H9 (cell line): ENCODE data around the gene RPP14. TPM values are rescaled to one million over a fixed set of nuclear protein-coding genes. Genes with fewer than 3 reads are reported as not detected.

Experiments
- DNase-seq: peaks from one replicate; pipeline ENCODE4 v3.0.0-alpha.2; 2017
- H2AFZ ChIP-seq: one replicate; pipeline ENCODE4 v1.6.1; 2013; ENCODE audit warnings: mild to moderate bottlenecking, low read length, control low read depth, moderate library complexity
- H2AK5ac ChIP-seq: 2 replicates; pipeline ENCODE4 v1.6.1; 2013; ENCODE audit warnings: low read length, control low read depth, mixed read lengths; ENCODE audit not compliant: insufficient read length
- H2BK120ac ChIP-seq: one replicate; pipeline ENCODE4 v1.6.1; 2013; ENCODE audit warnings: low read depth, mild to moderate bottlenecking, low read length, control low read depth, inconsistent platforms; ENCODE audit not compliant: poor library complexity, severe bottlenecking
- H2BK12ac ChIP-seq: 2 replicates; pipeline ENCODE4 v1.6.1; 2013; ENCODE audit warnings: low read length, control low read depth, mixed read lengths, low read depth; ENCODE audit not compliant: insufficient read length
- H2BK15ac ChIP-seq: 2 replicates; pipeline ENCODE4 v1.6.1; 2013; ENCODE audit warnings: low read depth, low read length, control low read depth
- H2BK20ac ChIP-seq: one replicate; pipeline ENCODE4 v1.6.1; 2013; ENCODE audit warnings: low read depth, mild to moderate bottlenecking, low read length, control low read depth, inconsistent platforms; ENCODE audit not compliant: poor library complexity, severe bottlenecking
- H2BK5ac ChIP-seq: 2 replicates; pipeline ENCODE4 v1.6.1; 2013; ENCODE audit warnings: low read length, control low read depth, mixed read lengths; ENCODE audit not compliant: insufficient read length
- H3K14ac ChIP-seq: 2 replicates; pipeline ENCODE4 v1.6.1; 2013; ENCODE audit warnings: low read length, control low read depth; ENCODE audit not compliant: insufficient read depth
- H3K18ac ChIP-seq: 2 replicates; pipeline ENCODE4 v1.6.1; 2013; ENCODE audit warnings: low read depth, mild to moderate bottlenecking, mixed read lengths, low read length, control low read depth; ENCODE audit not compliant: insufficient read length
- H3K23ac ChIP-seq: 2 replicates; pipeline ENCODE4 v1.6.1; 2013; ENCODE audit warnings: low read length, control low read depth, mixed read lengths, low read depth; ENCODE audit not compliant: insufficient read length
- H3K23me2 ChIP-seq: 2 replicates; pipeline ENCODE4 v1.6.1; 2013; ENCODE audit warnings: low read depth, mild to moderate bottlenecking, mixed read lengths, low read length, control low read depth; ENCODE audit not compliant: insufficient read length, poor library complexity, severe bottlenecking
- H3K27ac ChIP-seq: 2 replicates; pipeline ENCODE4 v1.5.1; 2013; ENCODE audit warnings: low read length, control low read depth, mixed read lengths, low read depth; ENCODE audit not compliant: insufficient read length
- H3K27me3 ChIP-seq: 2 replicates; pipeline ENCODE4 v1.6.1; 2013; ENCODE audit warnings: low read length, control low read depth, inconsistent platforms; ENCODE audit not compliant: insufficient read depth
- H3K4ac ChIP-seq: 2 replicates; pipeline ENCODE4 v1.6.1; 2013; ENCODE audit warnings: low read depth, mild to moderate bottlenecking, control low read depth, inconsistent platforms, low read length, moderate library complexity
- H3K4me1 ChIP-seq: 2 replicates; pipeline ENCODE4 v1.6.1; 2013; ENCODE audit warnings: low read length, control low read depth, inconsistent platforms; ENCODE audit not compliant: insufficient read depth
- H3K4me2 ChIP-seq: 2 replicates; pipeline ENCODE4 v1.6.1; 2013; ENCODE audit warnings: low read length, control low read depth, mixed read lengths; ENCODE audit not compliant: insufficient read length, insufficient read depth
- H3K56ac ChIP-seq: 2 replicates; pipeline ENCODE4 v1.6.1; 2013; ENCODE audit warnings: low read depth, mild to moderate bottlenecking, mixed read lengths, low read length, control low read depth; ENCODE audit not compliant: insufficient read length
- H3K79me1 ChIP-seq: 2 replicates; pipeline ENCODE4 v1.6.1; 2013; ENCODE audit warnings: low read depth, mild to moderate bottlenecking, moderate library complexity, low read length, control low read depth, inconsistent platforms; ENCODE audit not compliant: insufficient read depth, poor library complexity, severe bottlenecking
- H3K79me2 ChIP-seq: 2 replicates; pipeline ENCODE4 v1.6.1; 2013; ENCODE audit warnings: low read length, control low read depth, inconsistent platforms; ENCODE audit not compliant: insufficient read depth
- H3K9ac ChIP-seq: 2 replicates; pipeline ENCODE4 v1.6.1; 2013; ENCODE audit warnings: low read length, control low read depth, mixed read lengths; ENCODE audit not compliant: insufficient read length; ENCODE audit errors: extremely low read depth
- H3K9me3 ChIP-seq: one replicate; pipeline ENCODE4 v1.6.1; 2013; ENCODE audit warnings: low read depth, low read length, inconsistent platforms; ENCODE audit not compliant: control insufficient read depth
- H3T11ph ChIP-seq: one replicate; pipeline ENCODE4 v1.6.1; 2013; ENCODE audit warnings: mild to moderate bottlenecking, low read length, control low read depth, inconsistent platforms
- H4K20me1 ChIP-seq: one replicate; pipeline ENCODE4 v1.6.1; 2013; ENCODE audit not compliant: control insufficient read depth, insufficient read length, insufficient read depth
- H4K5ac ChIP-seq: 2 replicates; pipeline ENCODE4 v1.6.1; 2013; ENCODE audit warnings: low read depth, mild to moderate bottlenecking, mixed read lengths, low read length, control low read depth; ENCODE audit not compliant: insufficient read length
- H4K8ac ChIP-seq: replicated peaks from 2 replicates; pipeline ENCODE4 v1.6.1; 2013; ENCODE audit warnings: low read length, control low read depth, mixed read lengths, low read depth; ENCODE audit not compliant: insufficient read length
- H4K91ac ChIP-seq: 2 replicates; pipeline ENCODE4 v1.6.1; 2013; ENCODE audit warnings: low read depth, mild to moderate bottlenecking, moderate library complexity, mixed read lengths, low read length, control low read depth; ENCODE audit not compliant: insufficient read length
- H3K27ac Mint-ChIP-seq, 3 experiments: 2 replicates in 2 of 3; 3 replicates in 1 of 3; pipeline ENCODE4 v1.8.0; 2020 to 2021; ENCODE audit warnings: mixed read lengths in 3 of 3, mild to moderate bottlenecking in 1 of 3, moderate library complexity in 1 of 3
- H3K27me3 Mint-ChIP-seq: 2 replicates; pipeline ENCODE4 v1.8.0; 2021; ENCODE audit warnings: low read depth, mild to moderate bottlenecking, moderate library complexity, mixed read lengths
- H3K36me3 Mint-ChIP-seq, 3 experiments: 2 replicates in 2 of 3; 3 replicates in 1 of 3; pipeline ENCODE4 v1.8.0; 2020 to 2021; ENCODE audit warnings: low read depth in 3 of 3, mixed read lengths in 3 of 3; ENCODE audit not compliant: insufficient read depth in 1 of 3
- H3K4me1 Mint-ChIP-seq, 2 experiments: 2 replicates each; pipeline ENCODE4 v1.8.0; 2020; ENCODE audit warnings: mixed read lengths in 2 of 2
- H3K4me3 Mint-ChIP-seq, 2 experiments: 2 replicates in 1 of 2; 3 replicates in 1 of 2; pipeline ENCODE4 v1.8.0; 2020 to 2021; ENCODE audit warnings: mild to moderate bottlenecking in 2 of 2, mixed read lengths in 2 of 2, moderate library complexity in 1 of 2
- H3K9me3 Mint-ChIP-seq, 2 experiments: 2 replicates in 1 of 2; 3 replicates in 1 of 2; pipeline ENCODE4 v1.8.0; 2020; ENCODE audit warnings: mild to moderate bottlenecking in 2 of 2, mixed read lengths in 2 of 2, moderate library complexity in 1 of 2
- CTCF ChIP-seq: fragments of 200-600 bp; sonication (generic); conservative IDR thresholded peaks from 3 replicates; pipeline ENCODE4 v1.8.0; 2021; ENCODE audit warnings: antibody characterized with exemption, mild to moderate bottlenecking
- WGBS: extraction: QIAGEN DNeasy Blood & Tissue Kit; methylation state at CpG from one replicate; pipeline ENCODE4 v1.1.7; 2013; ENCODE audit warnings: missing lambda C conversion rate, low lambda C conversion rate, mixed read lengths; ENCODE audit not compliant: insufficient read length; ENCODE audit errors: extremely low coverage; 5-methylcytosine and 5-hydroxymethylcytosine counted together
- total RNA-seq: library from RNA; stranded (reverse); gene quantifications from 2 replicates; pipeline ENCODE4 v1.2.1, GENCODE V29; 2021

RPP14 gene
- total RNA-seq, 1 experiment from 2014 or later: 23.9 TPM

- Histone ChIP-seq H2BK5ac (no peak overlapping the region), H3K4ac (no peak overlapping the region), H3K9ac (no peak overlapping the region), H3K18ac (no peak overlapping the region), H2AFZ (no peak overlapping the region), H4K20me1 (no peaks in the 10 kb centered on the region), H3K23me2 (no peaks in the 10 kb centered on the region), H2BK15ac (no peak overlapping the region), H3K27ac (no peak overlapping the region), H3K79me1 (no peaks in the 10 kb centered on the region), H3K9me3 (no peaks in the 10 kb centered on the region), H3T11ph (no peak overlapping the region), H4K91ac (no peak overlapping the region), H3K79me2 (no peaks in the 10 kb centered on the region), H2BK20ac (no peak overlapping the region), H3K27me3 (no peaks in the 10 kb centered on the region), H4K5ac (no peak overlapping the region), H4K8ac (no peak overlapping the region), H2AK5ac (no peak overlapping the region), H3K4me2 (no peak overlapping the region), H3K14ac (no peak overlapping the region), H2BK12ac (no peak overlapping the region), H2BK120ac (no peak overlapping the region), H3K56ac (no peak overlapping the region), H3K4me1 (no peaks in the 10 kb centered on the region), H3K23ac (no peak overlapping the region)
- H3K4me3 Mint-ChIP-seq: no peak overlapping the region
- TF ChIP-seq CTCF: no peak
- H3K27ac Mint-ChIP-seq: no peak overlapping the region; a peak in 1 of 7 replicates
- H3K36me3 Mint-ChIP-seq: peaks cover 3 to 18% (median 11%) of the 10 kb centered on the region in 3 experiments; a peak in 5 of 7 replicates
- DNase-seq: no peak
- H3K27me3 Mint-ChIP-seq: no peaks in the 10 kb centered on the region
- WGBS: no CpG with 5 or more reads among the region's 7 CpGs
- no peaks in the 10 kb centered on the region for H3K4me1 Mint-ChIP-seq
- peaks cover 7 to 9% of the 10 kb centered on the region in 2 experiments for H3K9me3 Mint-ChIP-seq
These were observed 20.7 kb upstream of the RPP14 start for GRCh38 chr3:58285334-58285733.
